ENCODE data around the gene RNF220.

GRCh38 chr1:44501047-44501890 is 96.2 kb downstream of the RNF220 start:
- no peak for TF ChIP-seq POLR2A (IDR thresholded peaks at IDR 0.05)
- TF ChIP-seq CTCF (IDR thresholded peaks at IDR 0.05) = no peak
